T-helper 22 cell (primary cell): ENCODE measurements around the gene ZNF211.

Source experiments
- DNase-seq: peaks from one replicate; pipeline ENCODE4 v3.0.0-alpha.2; 2020; ENCODE audit warnings: low read depth

ZNF211 gene

DNA sequence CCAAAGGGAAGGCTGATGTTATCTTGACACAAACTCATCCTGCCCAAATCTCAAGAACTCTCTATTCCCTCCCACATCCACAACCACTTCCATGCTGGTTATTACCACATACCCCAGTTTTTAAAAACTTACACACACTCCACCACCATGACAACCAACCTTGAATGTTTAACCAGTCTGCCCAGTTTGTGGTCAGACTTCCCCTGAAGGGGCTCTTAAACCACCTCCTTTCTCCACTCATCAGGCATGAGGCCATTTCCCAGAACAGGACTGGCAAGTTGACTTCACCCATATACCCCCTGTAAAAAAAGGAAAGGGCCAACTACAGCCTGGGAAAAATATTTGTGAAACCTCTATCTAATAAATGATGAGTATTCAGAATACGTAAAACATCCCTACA lies 23.4 kb downstream of the ZNF211 start:
- DNase-seq = no peak

DNA sequence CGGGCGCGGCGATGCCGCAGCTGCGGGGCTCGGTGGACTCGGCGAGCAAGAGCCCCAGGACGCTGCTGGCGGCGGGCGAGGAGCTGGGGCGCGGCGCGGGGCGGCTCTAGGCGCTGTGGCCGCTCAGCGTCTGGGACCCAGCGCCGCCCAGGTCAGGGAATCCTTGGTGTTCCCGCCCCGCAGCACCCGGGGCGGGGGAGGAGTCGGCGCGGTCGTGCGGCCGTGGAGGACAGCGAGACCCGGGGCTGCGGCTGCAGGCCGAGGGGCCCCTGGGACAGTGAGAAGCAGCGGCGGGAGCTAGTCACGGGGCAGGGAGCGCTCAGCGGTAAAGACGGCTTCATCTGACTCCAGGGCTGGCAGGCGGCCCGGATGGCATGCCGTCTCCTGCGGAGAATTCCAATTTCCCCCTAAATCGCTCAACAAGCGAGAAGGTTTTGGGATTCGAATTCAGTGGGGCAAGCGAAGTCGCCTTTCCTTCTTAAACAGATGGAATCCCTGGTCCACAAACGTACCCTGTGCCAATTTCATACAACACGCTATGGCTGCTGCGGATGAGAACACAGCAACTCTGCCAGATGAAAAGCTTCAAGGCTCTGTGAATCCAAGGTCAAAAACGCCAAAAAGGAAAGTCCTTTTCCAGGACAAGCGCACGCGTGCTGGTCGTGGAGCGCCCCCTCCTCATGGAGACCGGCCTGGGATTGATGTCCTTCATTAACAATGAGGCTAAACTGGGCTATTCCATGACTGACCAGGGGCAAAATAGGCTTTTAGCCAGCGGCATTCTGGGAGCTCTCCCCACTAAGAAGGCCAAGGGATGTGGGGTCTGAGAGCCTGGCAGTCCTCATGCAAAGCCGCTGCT lies 31.5 kb downstream of the ZNF211 start:
- DNase-seq = no peak

DNA sequence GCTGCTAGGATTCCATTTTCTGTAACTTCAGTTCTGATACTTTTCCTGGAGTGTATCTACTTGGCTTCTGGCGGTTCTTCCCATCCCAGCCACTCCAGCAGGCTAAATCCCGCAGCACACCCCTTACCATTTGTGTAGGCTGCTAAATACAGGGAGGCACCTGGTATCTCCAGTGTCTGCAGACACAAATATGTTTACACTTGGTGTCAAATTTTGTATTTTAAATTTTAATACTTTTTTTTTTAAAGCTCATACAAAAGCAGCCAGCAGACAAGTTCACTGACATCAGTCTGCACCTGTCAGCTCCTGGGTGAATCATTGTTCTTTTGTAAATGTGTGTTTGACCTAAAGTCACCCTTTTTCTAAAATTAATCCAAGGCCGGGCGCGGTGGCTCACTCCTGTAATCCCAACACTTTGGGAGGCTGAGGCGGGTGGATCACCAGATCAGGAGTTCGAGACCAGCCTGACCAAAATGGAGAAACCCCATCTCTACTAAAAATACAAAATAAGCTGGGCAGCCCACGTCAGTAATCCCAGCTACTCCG lies 32.4 kb downstream of the ZNF211 start:
- no peak for DNase-seq

DNA sequence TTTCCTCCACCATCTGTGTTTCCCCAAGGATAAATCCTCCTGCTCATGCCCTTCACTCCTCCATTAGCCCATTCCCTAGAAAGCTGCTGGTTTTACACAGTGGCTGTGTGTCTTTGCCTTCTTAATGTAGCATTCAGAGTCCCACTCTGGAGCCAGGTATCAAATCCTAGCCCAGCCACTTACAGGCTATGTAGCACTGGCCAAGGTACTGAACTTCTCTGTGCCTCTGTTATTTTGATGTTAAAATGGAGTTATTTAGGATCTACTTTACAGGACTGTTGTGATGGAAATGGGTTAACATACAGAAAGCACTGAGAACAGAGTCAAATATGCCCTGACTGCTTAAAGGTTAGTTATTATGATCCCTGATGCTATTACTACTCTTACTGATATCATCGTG lies 34.3 kb downstream of the ZNF211 start:
- DNase-seq = no peak

DNA sequence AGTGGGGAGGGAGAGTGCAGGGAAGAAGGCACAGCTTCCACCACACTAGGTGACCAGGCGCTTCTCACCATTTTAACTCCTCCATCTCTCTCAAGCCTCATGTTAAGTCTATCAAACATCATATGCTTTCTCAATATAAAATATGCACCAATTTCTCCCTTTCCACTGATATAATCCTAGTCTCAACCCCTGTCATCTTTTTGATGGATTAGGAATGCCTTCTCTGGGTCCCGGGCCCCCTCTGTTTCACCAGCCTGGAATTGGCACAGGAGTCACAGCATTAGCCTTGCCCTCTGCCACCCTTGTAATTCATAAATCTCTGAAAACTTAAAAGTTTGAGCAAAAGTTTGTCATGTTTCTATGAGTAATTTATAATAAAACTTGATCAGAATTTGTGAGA lies 35.7 kb downstream of the ZNF211 start, which contains the start of gene ZSCAN4:
TSS of gene ZSCAN4 (plus strand) at position 301 of the 400 bp plus-strand sequence. CDS start 7,211 bp downstream, outside the sequence.
- no peak for DNase-seq

DNA sequence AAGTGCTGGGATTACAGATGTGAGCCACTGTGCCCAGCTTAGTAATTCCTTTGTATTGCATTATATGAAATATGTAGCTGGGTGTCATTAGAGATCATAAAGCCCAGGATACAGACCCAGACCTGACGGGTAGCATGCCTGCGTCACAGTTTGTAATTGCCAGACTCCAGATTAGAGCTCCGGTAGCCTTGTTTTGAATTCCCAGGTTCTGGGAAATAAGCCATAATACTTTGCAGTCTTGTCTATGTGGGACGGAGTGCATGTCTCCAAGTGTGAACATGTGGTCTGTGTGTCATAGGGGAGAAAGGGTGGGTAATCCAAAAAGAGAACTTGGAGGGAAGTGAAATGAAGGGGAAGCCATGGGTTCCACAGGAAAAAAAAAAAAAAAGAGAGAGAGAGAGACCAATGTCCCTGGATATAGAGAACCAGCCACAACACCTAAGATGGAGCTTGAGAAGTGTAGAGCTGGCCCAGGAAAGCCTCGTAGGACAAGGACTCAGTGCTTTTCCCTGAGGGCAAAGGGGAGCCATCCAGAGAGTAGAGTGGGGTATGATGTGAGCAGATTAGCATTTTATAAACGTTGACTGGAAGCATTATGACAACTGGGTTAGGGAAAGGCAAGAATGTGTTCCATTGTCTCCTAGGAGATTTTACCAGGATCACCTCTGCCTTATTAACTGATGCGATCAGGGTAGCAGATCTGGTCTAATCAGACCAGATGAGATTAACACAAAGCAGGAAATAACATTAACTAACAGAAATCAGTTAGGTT lies 38.3 kb downstream of the ZNF211 start:
- no peak for DNase-seq

DNA sequence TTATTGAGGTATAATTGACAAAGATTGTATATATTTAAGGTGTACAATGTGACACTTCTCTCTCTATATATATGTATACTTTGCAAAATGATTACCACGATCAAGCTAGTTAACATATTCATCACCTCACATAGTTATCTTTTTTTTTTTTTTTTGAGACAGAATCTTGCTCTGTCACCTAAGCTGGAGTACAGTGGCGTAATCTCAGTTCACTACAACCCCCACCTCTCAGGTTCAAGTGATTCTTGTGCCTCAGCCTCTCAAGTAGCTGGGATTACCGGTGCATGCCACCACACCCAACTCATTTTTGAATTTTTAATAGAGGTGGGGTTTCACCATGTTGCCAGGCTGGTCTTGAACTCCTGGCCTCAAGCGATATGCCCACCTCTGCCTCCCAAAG lies 39.5 kb downstream of the ZNF211 start:
- no peak for DNase-seq

DNA sequence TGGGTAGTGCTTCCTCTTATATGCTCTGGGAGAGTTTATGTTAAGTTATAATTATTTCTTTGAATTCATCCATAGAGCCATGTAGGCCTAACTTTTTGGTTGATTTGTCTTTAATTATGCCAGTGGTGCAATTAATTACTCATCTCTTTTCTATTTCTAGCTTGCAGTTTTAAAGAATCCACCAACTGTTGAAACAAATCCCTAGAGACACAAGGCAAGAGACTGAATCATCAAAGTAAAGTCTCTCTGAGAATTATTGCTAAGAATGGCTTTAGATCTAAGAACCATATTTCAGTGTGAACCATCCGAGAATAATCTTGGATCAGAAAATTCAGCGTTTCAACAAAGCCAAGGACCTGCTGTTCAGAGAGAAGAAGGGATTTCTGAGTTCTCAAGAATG lies 42.9 kb downstream of the ZNF211 start:
- no peak for DNase-seq

DNA sequence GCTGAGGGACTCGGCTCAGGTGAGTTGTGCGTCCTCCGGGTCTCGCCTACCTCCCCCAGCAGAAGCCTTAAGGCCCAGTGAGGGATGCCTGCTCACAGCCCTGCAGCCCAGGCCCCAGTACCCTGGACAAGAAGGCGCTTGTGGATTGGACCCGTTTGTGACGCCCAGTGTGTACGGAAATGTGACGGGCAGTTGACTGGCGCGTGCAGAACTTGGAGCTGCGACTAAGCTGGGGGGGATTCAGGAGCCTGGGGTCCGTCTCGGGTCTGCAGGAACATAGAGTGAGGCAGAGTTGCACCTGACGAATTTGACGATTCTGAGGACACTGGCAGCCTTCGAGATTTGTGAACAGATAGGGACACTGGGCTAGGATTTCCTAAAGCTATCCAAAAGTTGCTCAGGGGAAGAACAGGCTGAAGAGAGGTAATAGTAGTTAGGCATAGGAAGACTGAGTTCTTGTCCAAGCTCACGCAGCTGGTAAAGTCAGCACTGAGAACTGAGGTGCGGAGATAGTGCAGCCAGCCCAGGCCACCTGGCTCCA lies 49.3 kb downstream of the ZNF211 start:
- no peak for DNase-seq

DNA sequence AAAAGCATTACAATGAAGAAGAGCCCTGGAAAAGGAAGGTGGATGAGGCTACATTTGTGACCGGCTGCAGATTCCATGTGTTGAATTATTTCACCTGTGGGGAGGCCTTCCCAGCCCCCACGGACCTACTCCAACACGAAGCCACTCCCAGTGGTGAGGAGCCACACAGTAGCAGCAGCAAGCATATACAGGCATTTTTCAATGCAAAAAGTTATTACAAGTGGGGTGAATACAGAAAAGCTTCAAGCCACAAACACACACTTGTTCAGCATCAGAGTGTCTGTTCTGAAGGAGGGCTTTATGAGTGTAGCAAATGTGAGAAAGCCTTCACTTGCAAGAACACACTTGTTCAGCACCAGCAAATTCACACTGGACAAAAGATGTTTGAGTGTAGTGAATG lies 53.8 kb downstream of the ZNF211 start:
- DNase-seq = no peak

DNA sequence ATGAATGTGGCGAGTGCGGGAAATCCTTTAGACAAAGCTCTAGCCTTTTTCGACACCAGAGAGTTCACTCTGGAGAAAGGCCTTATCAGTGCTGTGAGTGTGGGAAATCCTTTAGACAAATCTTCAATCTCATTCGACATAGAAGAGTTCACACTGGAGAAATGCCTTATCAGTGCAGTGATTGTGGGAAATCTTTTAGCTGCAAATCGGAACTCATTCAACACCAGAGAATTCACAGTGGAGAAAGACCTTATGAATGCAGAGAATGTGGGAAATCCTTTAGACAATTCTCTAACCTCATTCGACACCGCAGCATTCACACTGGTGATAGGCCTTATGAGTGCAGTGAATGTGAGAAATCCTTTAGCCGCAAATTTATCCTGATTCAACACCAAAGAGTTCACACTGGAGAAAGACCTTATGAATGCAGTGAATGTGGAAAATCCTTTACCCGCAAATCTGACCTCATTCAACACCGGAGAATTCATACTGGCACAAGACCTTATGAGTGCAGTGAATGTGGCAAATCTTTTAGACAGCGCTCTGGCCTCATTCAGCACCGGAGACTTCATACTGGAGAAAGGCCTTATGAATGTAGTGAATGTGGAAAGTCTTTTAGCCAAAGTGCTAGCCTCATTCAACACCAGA lies 54.5 kb downstream of the ZNF211 start:
- DNase-seq = no peak

DNA sequence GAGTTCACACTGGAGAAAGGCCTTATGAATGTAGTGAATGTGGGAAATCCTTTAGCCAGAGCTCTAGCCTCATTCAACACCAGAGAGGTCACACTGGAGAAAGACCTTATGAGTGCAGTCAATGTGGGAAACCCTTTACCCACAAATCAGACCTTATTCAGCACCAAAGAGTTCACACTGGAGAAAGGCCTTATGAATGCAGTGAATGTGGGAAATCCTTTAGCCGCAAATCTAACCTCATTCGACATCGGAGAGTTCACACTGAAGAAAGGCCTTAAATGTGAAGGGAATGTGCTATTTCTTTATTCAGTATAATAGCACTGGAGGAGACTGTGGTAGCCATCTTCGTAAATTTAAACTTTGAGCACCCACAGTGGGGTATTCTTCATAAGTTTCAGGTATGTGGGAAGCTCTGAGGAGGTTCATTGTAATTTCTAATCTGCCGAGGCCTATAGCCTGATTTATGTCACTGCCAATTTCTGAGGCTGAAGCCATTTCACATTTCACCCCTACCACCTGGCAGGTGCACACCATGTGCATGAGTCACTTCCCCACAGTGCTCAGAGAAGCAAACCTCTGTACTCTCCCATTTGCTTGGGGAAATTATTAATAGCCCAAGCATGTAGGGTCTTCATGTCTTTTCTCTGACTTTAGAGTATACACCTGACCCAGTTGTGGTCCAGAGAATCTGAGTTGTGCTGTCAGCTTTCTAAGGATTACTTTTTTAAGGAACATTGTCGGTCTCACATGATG lies 55.2 kb downstream of the ZNF211 start:
- no peak for DNase-seq

DNA sequence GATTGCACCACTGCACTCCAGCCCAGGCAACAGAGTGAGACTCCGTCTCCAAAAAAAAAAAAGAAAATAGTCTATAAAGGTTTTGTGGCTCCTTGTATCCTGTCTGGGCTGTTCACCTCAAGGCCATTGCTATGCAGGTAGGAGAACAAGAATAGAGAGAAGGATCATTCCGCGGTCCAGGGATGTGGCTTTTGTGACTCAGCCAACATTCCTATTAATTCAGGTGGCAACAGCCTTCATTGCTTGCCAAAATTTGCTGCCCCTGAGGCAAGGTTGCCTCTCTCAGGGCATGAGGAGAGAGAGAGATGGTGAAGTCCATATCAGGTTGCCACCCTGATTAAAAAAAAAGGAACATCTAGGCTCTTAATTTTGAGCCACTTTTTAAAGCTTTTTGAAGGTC lies 56.8 kb downstream of the ZNF211 start:
- no peak for DNase-seq
